Transverse colon (tissue), 4 donors: ENCODE measurements around the gene MCRS1. TPM values are rescaled to one million over a fixed set of nuclear protein-coding genes. Genes with fewer than 3 reads are reported as not detected.

ENCODE experiments used
- DNase-seq: peaks from one replicate; pipeline ENCODE4 v3.0.0-alpha.2; 2019
- H3K27ac ChIP-seq, 4 donors: fragments of 200-600 bp; sonication (generic); 2 replicates each; pipeline ENCODE4 v1.5.1; 2016 to 2018; ENCODE audit warnings: inconsistent platforms in 4 of 4
- H3K27me3 ChIP-seq: fragments of 200-600 bp; sonication (generic); 2 replicates; pipeline ENCODE4 v1.5.1; 2017; ENCODE audit warnings: inconsistent platforms
- H3K36me3 ChIP-seq, 4 donors: fragments of 200-600 bp; sonication (generic); 2 replicates each; pipeline ENCODE4 v1.5.1; 2017 to 2019; ENCODE audit warnings: inconsistent platforms in 4 of 4
- H3K4me1 ChIP-seq, 4 donors: fragments of 200-600 bp; sonication (generic); 2 replicates each; pipeline ENCODE4 v1.5.1; 2017 to 2020; ENCODE audit warnings: inconsistent platforms in 4 of 4
- H3K4me3 ChIP-seq, 4 donors: fragments of 200-600 bp; sonication (generic); 1 replicate in 1 of 4; 2 replicates in 3 of 4; pipeline versions ENCODE4 v1.5.1 to v1.6.1; 2017 to 2019; ENCODE audit warnings: inconsistent platforms in 4 of 4
- H3K9me3 ChIP-seq, 2 donors: fragments of 200-600 bp; sonication (generic); 2 replicates each; pipeline ENCODE4 v1.5.1; 2017 to 2019; ENCODE audit warnings: inconsistent platforms in 2 of 2
- EP300 ChIP-seq: sonication (generic); formaldehyde crosslinking; IDR thresholded peaks from one replicate; pipeline ENCODE4 v1.6.1; 2017; ENCODE audit warnings: antibody characterized with exemption, low read depth
- POLR2A ChIP-seq: fragments of 450-650 bp; IDR thresholded peaks from one replicate; pipeline ENCODE4 v1.6.1; 2016; ENCODE audit warnings: antibody characterized with exemption, mild to moderate bottlenecking, moderate library complexity
- POLR2AphosphoS5 ChIP-seq, 3 donors: sonication (generic); formaldehyde crosslinking; IDR thresholded peaks; one replicate each; pipeline ENCODE4 v1.6.1; 2016; ENCODE audit warnings: antibody characterized with exemption in 3 of 3
- WGBS, 2 donors: methylation state at CpG; one replicate each; pipeline ENCODE4 v1.1.5; 2018; ENCODE audit warnings: low coverage in 1 of 2; 5-methylcytosine and 5-hydroxymethylcytosine counted together
- in situ Hi-C, 4 donors: fragments of 200-750 bp; cut with MboI; loops; one replicate each; pipeline versions ENCODE4 v1.15.0 to v1.15.1; 2017; ENCODE audit warnings: low sequenced_read_pairs in 3 of 4, low pct_ligation_motif_present in 1 of 4, low pct_unique_long_range_greater_than_20kb in 1 of 4
- intact Hi-C: fragments of 100-400 bp; cut with DNase I; formaldehyde crosslinking; loops from one replicate; pipeline ENCODE4 v1.15.1; 2023; ENCODE audit warnings: low total_unique reads
- total RNA-seq, 4 donors: library from RNA; depleted of rRNA; stranded (reverse); fragments of >200 nt; gene quantifications; one replicate each; pipeline ENCODE4 v1.1.0, GENCODE V29; 2016
- TF ChIP-seq, protein P1 (sequence below), 5 experiments: fragments of 200-600 bp in 3 of 5; fragments of 450-650 bp in 2 of 5; sonication (generic) in 3 of 5; IDR thresholded peaks; 1 replicate in 2 of 5; 2 replicates in 3 of 5; pipeline ENCODE4 v1.5.1; 2016 to 2017; ENCODE audit warnings: antibody characterized with exemption in 5 of 5, inconsistent platforms in 3 of 5, mild to moderate bottlenecking in 2 of 5, moderate library complexity in 1 of 5

MCRS1 gene
- total RNA-seq, 4 donors from 2014 or later = 57.8 to 120 (median 78.4) TPM

- peaks cover 9 to 25% (median 19%) of the 10 kb centered on the region in 4 donors for H3K4me1 ChIP-seq
- in situ Hi-C loops = no loop called here
- peaks cover 79% of the 10 kb centered on the region for H3K27me3 ChIP-seq
- no peak for TF ChIP-seq POLR2AphosphoS5 (IDR thresholded peaks at IDR 0.05)
- no peak for TF ChIP-seq EP300
- TF ChIP-seq, protein P1, sequence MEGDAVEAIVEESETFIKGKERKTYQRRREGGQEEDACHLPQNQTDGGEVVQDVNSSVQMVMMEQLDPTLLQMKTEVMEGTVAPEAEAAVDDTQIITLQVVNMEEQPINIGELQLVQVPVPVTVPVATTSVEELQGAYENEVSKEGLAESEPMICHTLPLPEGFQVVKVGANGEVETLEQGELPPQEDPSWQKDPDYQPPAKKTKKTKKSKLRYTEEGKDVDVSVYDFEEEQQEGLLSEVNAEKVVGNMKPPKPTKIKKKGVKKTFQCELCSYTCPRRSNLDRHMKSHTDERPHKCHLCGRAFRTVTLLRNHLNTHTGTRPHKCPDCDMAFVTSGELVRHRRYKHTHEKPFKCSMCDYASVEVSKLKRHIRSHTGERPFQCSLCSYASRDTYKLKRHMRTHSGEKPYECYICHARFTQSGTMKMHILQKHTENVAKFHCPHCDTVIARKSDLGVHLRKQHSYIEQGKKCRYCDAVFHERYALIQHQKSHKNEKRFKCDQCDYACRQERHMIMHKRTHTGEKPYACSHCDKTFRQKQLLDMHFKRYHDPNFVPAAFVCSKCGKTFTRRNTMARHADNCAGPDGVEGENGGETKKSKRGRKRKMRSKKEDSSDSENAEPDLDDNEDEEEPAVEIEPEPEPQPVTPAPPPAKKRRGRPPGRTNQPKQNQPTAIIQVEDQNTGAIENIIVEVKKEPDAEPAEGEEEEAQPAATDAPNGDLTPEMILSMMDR (IDR thresholded peaks at IDR 0.05) = no peak
- TF ChIP-seq POLR2A = no peak
- H3K36me3 ChIP-seq = no peaks in the 10 kb centered on the region
- H3K9me3 ChIP-seq = no peaks in the 10 kb centered on the region
- 14% methylated on average over 43 of the region's 47 CpGs; no CpG with 5 or more reads in 1 of the 2 donors for WGBS, 2 donors
- peak overlapping the region in 2 of 4 donors; percentile 51 to 77 for H3K4me3 ChIP-seq
- intact Hi-C loops = no loop called here
- H3K27ac ChIP-seq = no peak overlapping the region
- no peak for DNase-seq
Observed at GRCh38 chr12:49539406-49540228, 28.3 kb downstream of the MCRS1 start.

DNA sequence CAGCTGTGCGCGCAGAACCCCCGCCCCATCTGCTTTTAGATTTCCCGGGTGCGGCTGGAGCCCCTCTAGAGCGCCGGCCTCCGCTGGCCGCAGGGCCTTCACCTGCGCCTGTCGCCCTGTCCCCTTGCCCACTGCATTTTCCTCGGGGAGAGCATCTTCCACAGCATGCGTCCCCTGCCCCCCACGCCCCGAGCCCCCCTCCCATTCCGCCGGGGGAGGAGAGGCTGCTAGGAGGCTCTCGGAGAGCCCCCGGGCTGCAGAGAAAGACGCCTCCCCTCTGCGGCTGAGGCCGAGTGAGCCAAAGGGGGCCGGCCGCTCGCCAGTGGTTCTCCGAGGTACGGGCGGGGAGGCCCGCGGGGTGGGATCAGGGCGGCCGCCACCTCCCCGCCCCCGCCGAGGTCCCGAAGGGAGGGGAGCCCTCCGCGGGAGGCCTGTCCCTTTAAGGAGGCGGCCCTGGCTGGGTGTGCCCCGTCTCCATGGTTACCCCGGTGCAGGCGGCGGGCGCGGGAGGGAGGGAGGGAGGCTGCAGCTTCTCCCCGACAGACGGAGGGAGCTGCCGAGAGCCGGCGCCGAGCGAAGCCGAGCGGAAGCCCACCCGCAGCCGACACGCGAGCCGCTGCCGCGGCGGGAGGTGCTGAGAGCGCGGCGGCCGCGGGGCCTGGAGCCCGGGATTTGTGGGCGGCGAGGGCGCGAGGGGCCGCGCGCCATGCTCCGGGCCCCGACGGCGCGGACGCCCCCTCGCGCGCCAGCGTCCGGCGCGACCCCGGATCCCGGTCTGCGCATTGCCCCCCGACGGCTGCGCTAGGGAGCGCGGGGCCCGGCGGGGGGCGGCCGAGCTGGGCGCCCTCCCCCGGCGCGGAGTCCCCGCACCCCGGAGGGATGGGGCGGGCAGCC, 29.2 kb downstream of the MCRS1 start, which contains the start of gene KCNH3:
KCNH3 (plus strand) TSS at position 521 of the 894 bp plus-strand sequence. CDS start 387 bp downstream, outside the sequence.
- Histone ChIP-seq H3K4me3 (peak within 1 kb of the TSS; percentile 31 to 77 (median 45)), H3K27me3 (peaks cover 80% of the 10 kb centered on the region), H3K36me3 (no peaks in the 10 kb centered on the region), H3K9me3 (no peaks in the 10 kb centered on the region), H3K4me1 (peaks cover 9 to 25% (median 19%) of the 10 kb centered on the region in 4 donors), H3K27ac (no peak within 1 kb of the TSS)
- in situ Hi-C loops = no loop called here
- WGBS, 2 donors = 0% methylated on average over 26 of the region's 107 CpGs; no CpG with 5 or more reads in 1 of the 2 donors
- intact Hi-C loops = no loop called here
- no peak for TF ChIP-seq POLR2AphosphoS5 (IDR thresholded peaks at IDR 0.05)
- TF ChIP-seq POLR2A = no peak
- TF ChIP-seq, protein P1 (IDR thresholded peaks at IDR 0.05) = no peak
- no peak for TF ChIP-seq EP300
- peak; percentile 88 for DNase-seq

GRCh38 chr12:49537752-49538509, 30.0 kb downstream of the MCRS1 start:
- Histone ChIP-seq H3K27ac (no peak overlapping the region), H3K4me1 (peaks cover 9 to 25% (median 19%) of the 10 kb centered on the region in 4 donors), H3K9me3 (no peaks in the 10 kb centered on the region), H3K4me3 (peak overlapping the region; percentile 31 to 77 (median 45)), H3K27me3 (peaks cover 72% of the 10 kb centered on the region), H3K36me3 (no peaks in the 10 kb centered on the region)
- intact Hi-C loops = no loop called here
- TF ChIP-seq, protein P1 (IDR thresholded peaks at IDR 0.05) = no peak
- TF ChIP-seq POLR2AphosphoS5 (IDR thresholded peaks at IDR 0.05) = no peak
- 1 to 3% methylated on average over 8 to 49 of the region's 61 CpGs for WGBS, 2 donors
- in situ Hi-C loops = no loop called here
- DNase-seq = no peak
